SJSA1 (cell line): ENCODE data around the gene SIRPG. TPM values are rescaled to one million over a fixed set of nuclear protein-coding genes. Genes with fewer than 3 reads are reported as not detected.
"Not testable (repeated sequence)": the region's sequence is repeated elsewhere in the genome, so short reads cannot be mapped to it uniquely, and the experiment has no call there.

ENCODE experiments used
- DNase-seq, 2 experiments: peaks; one replicate each; pipeline ENCODE4 v3.0.0-alpha.2; 2015 to 2020; ENCODE audit warnings: low spot score in 2 of 2, low read depth in 1 of 2
- H3K27ac ChIP-seq: fragments of 250-450 bp; sonication (Bioruptor Pico); 2 replicates; pipeline ENCODE4 v1.5.1; 2020; ENCODE audit warnings: mild to moderate bottlenecking, moderate library complexity
- H3K27me3 ChIP-seq: fragments of 250-450 bp; sonication (Bioruptor Pico); replicated peaks from 2 replicates; pipeline ENCODE4 v1.5.1; 2020; ENCODE audit warnings: mild to moderate bottlenecking, moderate library complexity
- H3K36me3 ChIP-seq: fragments of 250-450 bp; sonication (Bioruptor Pico); 2 replicates; pipeline ENCODE4 v1.5.1; 2020; ENCODE audit warnings: mild to moderate bottlenecking
- H3K4me1 ChIP-seq: fragments of 250-450 bp; sonication (Bioruptor Pico); replicated peaks from 2 replicates; pipeline ENCODE4 v1.6.1; 2021; ENCODE audit warnings: mild to moderate bottlenecking
- H3K4me3 ChIP-seq: fragments of 250-450 bp; sonication (Bioruptor Pico); 2 replicates; pipeline ENCODE4 v1.5.1; 2020; ENCODE audit warnings: mild to moderate bottlenecking
- H3K9me3 ChIP-seq: fragments of 250-450 bp; sonication (Bioruptor Pico); replicated peaks from 2 replicates; pipeline ENCODE4 v1.5.1; 2020; ENCODE audit warnings: mild to moderate bottlenecking
- total RNA-seq: library from RNA; depleted of rRNA; stranded (reverse); fragments of >200 nt; shearing (Covaris generic); gene quantifications from 2 replicates; pipeline ENCODE4 v1.2.3, GENCODE V29; 2014

The SIRPG gene
- total RNA-seq, 1 experiment from 2014 or later, result not detected

GRCh38 chr20:1663917-1664316, 6.3 kb upstream of the SIRPG start:
- no peaks in the 10 kb centered on the region for H3K9me3 ChIP-seq
- peaks cover 23% of the 10 kb centered on the region for H3K27me3 ChIP-seq
- no peaks in the 10 kb centered on the region for H3K4me1 ChIP-seq
- no peak overlapping the region for H3K27ac ChIP-seq
- H3K36me3 ChIP-seq, result no peaks in the 10 kb centered on the region
- no peak overlapping the region for H3K4me3 ChIP-seq
- DNase-seq, result no peak

DNA sequence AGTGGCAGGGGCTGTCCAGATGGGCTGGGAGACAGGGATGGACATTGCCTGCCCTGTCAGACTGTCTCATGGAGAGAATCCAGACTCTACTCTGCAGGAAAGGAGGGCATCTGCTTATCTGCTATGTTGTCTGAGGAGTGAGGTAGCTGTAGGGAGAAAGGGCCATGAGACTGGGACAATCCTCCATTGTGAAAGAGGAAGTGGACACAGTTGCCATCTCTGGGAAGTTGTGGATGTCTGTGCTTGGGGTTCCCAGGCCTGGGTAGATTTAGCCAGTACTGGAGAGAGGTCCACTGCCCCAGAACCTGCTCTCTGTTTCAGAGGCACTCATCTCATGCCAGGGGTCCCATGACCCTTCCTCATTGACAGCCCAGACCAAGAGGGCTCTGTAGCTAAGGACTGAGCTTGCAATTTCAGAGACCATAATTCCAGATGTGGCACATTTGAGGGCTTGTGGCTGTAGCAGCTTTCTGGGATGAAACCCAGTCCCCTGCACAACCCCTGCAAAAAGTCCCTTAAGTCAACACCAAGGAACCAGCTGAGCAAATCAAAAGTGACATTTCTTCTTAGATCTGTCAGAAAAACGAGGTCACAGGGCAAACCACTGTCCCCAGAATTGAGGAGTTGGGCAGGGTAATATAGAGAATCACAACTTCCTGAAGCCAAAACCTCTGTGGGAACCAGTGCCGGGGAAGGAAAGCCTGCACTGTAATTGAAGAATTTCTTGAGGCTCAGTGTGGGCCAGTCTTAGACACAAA, 4.1 kb upstream of the SIRPG start:
- H3K4me3 ChIP-seq, result no peak overlapping the region
- no peaks in the 10 kb centered on the region for H3K4me1 ChIP-seq

GRCh38 chr20:1660246-1660645, 2.7 kb upstream of the SIRPG start:
- no peak overlapping the region for H3K27ac ChIP-seq
- peaks cover 23% of the 10 kb centered on the region for H3K27me3 ChIP-seq
- no peak for DNase-seq

More for the DNA sequence above, 4.1 kb upstream of the SIRPG start:
- H3K9me3 ChIP-seq, result no peaks in the 10 kb centered on the region
- H3K36me3 ChIP-seq, result no peaks in the 10 kb centered on the region
- no peak for DNase-seq
- no peak overlapping the region for H3K27ac ChIP-seq
- H3K27me3 ChIP-seq, result peaks cover 26% of the 10 kb centered on the region

GRCh38 chr20:1656844-1657243, 735 bp downstream of the SIRPG start:
- Histone ChIP-seq H3K36me3 (no peaks in the 10 kb centered on the region), H3K4me3 (no peak overlapping the region), H3K4me1 (no peaks in the 10 kb centered on the region), H3K9me3 (no peaks in the 10 kb centered on the region), H3K27me3 (peaks cover 14% of the 10 kb centered on the region), H3K27ac (no peak overlapping the region)
- no peak for DNase-seq

More at GRCh38 chr20:1660246-1660645, 2.7 kb upstream of the SIRPG start:
- H3K4me1 ChIP-seq, result no peaks in the 10 kb centered on the region
- H3K9me3 ChIP-seq, result no peaks in the 10 kb centered on the region
- no peaks in the 10 kb centered on the region for H3K36me3 ChIP-seq
- H3K4me3 ChIP-seq, result no peak overlapping the region

DNA sequence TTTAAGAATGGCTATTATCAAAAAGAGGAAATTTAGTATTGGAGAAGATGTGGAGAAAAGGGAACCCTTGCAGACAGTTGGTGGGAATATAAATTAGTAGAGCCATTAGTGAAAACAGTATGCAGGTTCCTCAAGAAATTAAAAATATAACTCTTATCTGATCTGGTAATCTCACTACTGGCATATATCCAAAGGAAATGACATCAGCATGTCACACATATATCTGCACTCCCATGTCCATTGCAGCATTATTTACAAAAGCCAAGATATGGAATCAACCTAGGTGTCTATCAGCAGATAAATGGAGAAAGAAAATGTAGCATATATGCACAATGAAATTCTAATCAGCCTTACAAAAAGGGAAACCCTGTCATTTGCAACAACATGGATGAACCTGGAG, 2.6 kb downstream of the SIRPG start:
- Histone ChIP-seq H3K9me3 (no peaks in the 10 kb centered on the region), H3K27me3 (peaks cover 21% of the 10 kb centered on the region), H3K27ac (no peak overlapping the region), H3K4me3 (no peak overlapping the region), H3K4me1 (no peaks in the 10 kb centered on the region), H3K36me3 (no peaks in the 10 kb centered on the region)
- no peak for DNase-seq

DNA sequence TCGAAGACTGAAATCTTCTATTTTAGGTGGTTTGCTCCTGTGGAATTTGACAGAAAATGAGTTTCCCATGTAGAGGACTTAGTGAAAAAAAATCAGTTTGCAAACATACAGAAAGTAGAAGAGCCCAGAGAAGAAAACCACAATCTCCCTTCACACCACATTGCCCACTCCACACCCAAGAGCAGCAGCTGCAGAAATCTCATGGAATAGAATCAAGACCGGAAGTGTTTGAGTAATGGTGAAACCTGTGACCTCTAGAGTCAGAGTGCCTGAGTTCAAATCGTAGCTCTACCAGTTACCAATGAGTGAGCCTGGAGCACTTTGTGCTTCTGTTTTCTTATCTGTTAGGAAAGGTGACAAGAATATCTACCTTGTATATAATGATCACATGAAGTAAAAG, 4.6 kb downstream of the SIRPG start:
- no peaks in the 10 kb centered on the region for H3K4me1 ChIP-seq
- H3K27ac ChIP-seq, result no peak overlapping the region
- H3K9me3 ChIP-seq, result no peaks in the 10 kb centered on the region
- H3K27me3 ChIP-seq, result peaks cover 11% of the 10 kb centered on the region; the same call in 1 of the 2 replicates
- H3K4me3 ChIP-seq, result no peak overlapping the region
- DNase-seq, result no peak
- no peaks in the 10 kb centered on the region for H3K36me3 ChIP-seq

DNA sequence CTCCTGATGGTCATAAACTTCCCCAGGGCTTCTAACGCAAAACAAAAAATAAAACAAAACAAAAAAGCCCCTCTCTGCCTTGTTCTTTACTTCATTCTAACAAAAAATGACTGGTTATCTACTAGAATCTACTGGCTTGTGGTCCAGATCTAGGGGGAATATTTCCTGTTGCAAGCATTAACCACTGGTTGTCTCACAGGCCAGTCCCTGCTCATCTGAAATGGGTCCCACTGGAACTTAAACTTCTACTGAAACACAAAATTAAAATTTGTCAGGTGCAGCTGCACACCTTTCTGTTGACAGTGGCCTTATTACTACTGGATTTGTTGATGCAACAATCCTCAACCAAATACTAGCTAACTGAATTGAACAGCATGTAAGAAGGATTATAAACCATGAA, 5.5 kb downstream of the SIRPG start:
- Histone ChIP-seq H3K4me3 (no peak overlapping the region), H3K36me3 (no peaks in the 10 kb centered on the region), H3K9me3 (no peaks in the 10 kb centered on the region), H3K4me1 (no peaks in the 10 kb centered on the region), H3K27ac (no peak overlapping the region), H3K27me3 (peaks cover 11% of the 10 kb centered on the region; the same call in 1 of the 2 replicates)
- no peak for DNase-seq

GRCh38 chr20:1651268-1652058, 6.1 kb downstream of the SIRPG start:
- H3K4me1 ChIP-seq, result no peaks in the 10 kb centered on the region

DNA sequence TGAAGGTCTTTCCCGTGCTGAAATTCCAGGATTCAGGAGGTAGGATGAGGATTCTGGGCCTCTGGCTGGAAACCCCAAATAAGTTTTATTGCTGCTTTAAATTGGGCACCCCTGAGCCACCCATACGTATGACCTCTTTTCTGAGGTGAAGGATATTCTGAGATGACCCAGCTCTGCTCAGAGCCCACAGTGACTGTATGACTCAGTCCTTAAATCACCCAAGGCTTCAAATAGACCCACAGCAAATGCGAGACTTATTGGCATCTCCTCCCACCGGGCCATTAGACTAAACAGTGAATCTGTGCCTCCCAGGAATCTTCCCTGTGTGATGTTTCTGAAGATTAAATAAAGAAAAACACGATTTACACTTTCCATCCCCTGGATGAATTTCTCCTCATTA, 9.5 kb downstream of the SIRPG start:
- Histone ChIP-seq H3K4me3 (no peak overlapping the region), H3K9me3 (no peaks in the 10 kb centered on the region), H3K27me3 (peaks cover 8% of the 10 kb centered on the region), H3K4me1 (no peaks in the 10 kb centered on the region), H3K36me3 (no peaks in the 10 kb centered on the region), H3K27ac (no peak overlapping the region)
- no peak for DNase-seq

More at GRCh38 chr20:1651268-1652058, 6.1 kb downstream of the SIRPG start:
- Histone ChIP-seq H3K9me3 (no peaks in the 10 kb centered on the region), H3K27me3 (peaks cover 11% of the 10 kb centered on the region; the same call in 1 of the 2 replicates), H3K4me3 (no peak overlapping the region), H3K36me3 (no peaks in the 10 kb centered on the region), H3K27ac (no peak overlapping the region)
- DNase-seq, result no peak

DNA sequence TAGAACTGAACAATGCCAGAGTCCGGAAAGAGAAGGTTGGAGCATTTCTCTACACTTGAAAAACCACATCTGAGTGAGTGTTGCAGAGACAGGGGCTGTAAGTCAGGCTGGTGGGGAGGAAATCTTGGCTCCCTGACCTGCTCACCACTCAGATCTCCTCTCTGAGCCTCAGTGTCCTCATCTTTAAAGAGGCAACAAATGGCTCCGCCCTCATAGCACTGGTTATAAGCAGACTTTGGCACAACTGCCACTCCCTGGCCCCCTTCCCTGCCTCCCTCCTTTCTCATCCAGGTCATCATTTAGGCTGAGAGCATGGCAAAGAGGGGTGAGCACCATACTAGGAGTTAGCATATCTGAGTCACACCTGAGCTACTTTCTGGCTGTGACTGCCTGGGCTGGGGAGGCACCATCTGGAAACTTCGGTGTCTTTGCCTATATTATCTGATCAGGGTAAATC, 10.6 kb downstream of the SIRPG start:
- no peak for DNase-seq
- H3K27me3 ChIP-seq, result peaks cover 14% of the 10 kb centered on the region
- no peaks in the 10 kb centered on the region for H3K9me3 ChIP-seq

GRCh38 chr20:1644101-1644962, 13.2 kb downstream of the SIRPG start:
- Histone ChIP-seq H3K4me3 (no peak overlapping the region), H3K36me3 (no peaks in the 10 kb centered on the region), H3K4me1 (no peaks in the 10 kb centered on the region), H3K27ac (no peak overlapping the region), H3K27me3 (peaks cover 18% of the 10 kb centered on the region), H3K9me3 (no peaks in the 10 kb centered on the region)
- no peak for DNase-seq

More for the DNA sequence above, 10.6 kb downstream of the SIRPG start:
- H3K4me1 ChIP-seq, result no peaks in the 10 kb centered on the region
- H3K36me3 ChIP-seq, result no peaks in the 10 kb centered on the region
- H3K4me3 ChIP-seq, result no peak overlapping the region
- no peak overlapping the region for H3K27ac ChIP-seq

GRCh38 chr20:1638643-1639042, 18.9 kb downstream of the SIRPG start:
- H3K9me3 ChIP-seq, result not testable (repeated sequence)
- peaks cover 19% of the 10 kb centered on the region for H3K27me3 ChIP-seq

GRCh38 chr20:1637755-1638154, 19.8 kb downstream of the SIRPG start:
- no peaks in the 10 kb centered on the region for H3K9me3 ChIP-seq
- no peaks in the 10 kb centered on the region for H3K36me3 ChIP-seq
- no peak for DNase-seq
- H3K27ac ChIP-seq, result no peak overlapping the region
- no peak overlapping the region for H3K4me3 ChIP-seq
- H3K27me3 ChIP-seq, result peaks cover 21% of the 10 kb centered on the region
- H3K4me1 ChIP-seq, result no peaks in the 10 kb centered on the region

More at GRCh38 chr20:1638643-1639042, 18.9 kb downstream of the SIRPG start:
- not testable (repeated sequence) for H3K27ac ChIP-seq, H3K4me3 ChIP-seq, H3K4me1 ChIP-seq, DNase-seq, H3K36me3 ChIP-seq
